Neural cell (in vitro differentiated cells): ENCODE results near the gene OR6K3. TPM values are rescaled to one million over a fixed set of nuclear protein-coding genes. Genes with fewer than 3 reads are reported as not detected.

Experiments used
- H2AFZ ChIP-seq: fragments of 200-600, 300-800 bp; sonication (generic), shearing (Covaris generic); 2 replicates; pipeline ENCODE4 v1.6.0; 2014; ENCODE audit warnings: low read depth, mild to moderate bottlenecking, antibody characterized with exemption, low read length, moderate library complexity
- H3F3A ChIP-seq: fragments of 200-600 bp; shearing (Covaris generic); 2 replicates; pipeline ENCODE4 v1.6.1; 2016; ENCODE audit warnings: mild to moderate bottlenecking, moderate library complexity, mixed read lengths, antibody characterized with exemption, low read length; ENCODE audit not compliant: insufficient read depth, poor library complexity, severe bottlenecking
- H3K27ac ChIP-seq: fragments of 200-600, 300-800 bp; sonication (generic), shearing (Covaris generic); 2 replicates; pipeline ENCODE4 v1.5.1; 2014; ENCODE audit warnings: mild to moderate bottlenecking, low read length, moderate library complexity
- H3K27me3 ChIP-seq: fragments of 300-800, 200-600 bp; sonication (generic), shearing (Covaris generic); 2 replicates; pipeline ENCODE4 v1.6.0; 2014; ENCODE audit warnings: mild to moderate bottlenecking, low read depth, low read length, moderate library complexity; ENCODE audit not compliant: insufficient read depth
- H3K36me3 ChIP-seq: fragments of 300-800, 200-600 bp; sonication (generic), shearing (Covaris generic); 2 replicates; pipeline ENCODE4 v1.5.1; 2014; ENCODE audit warnings: mild to moderate bottlenecking, antibody characterized with exemption, low read length, moderate library complexity; ENCODE audit not compliant: insufficient read depth
- H3K4me2 ChIP-seq: fragments of 300-800, 200-600 bp; sonication (generic), shearing (Covaris generic); 2 replicates; pipeline ENCODE4 v1.6.0; 2014; ENCODE audit warnings: mild to moderate bottlenecking, low read length
- H3K4me3 ChIP-seq: fragments of 300-800, 200-600 bp; sonication (generic), shearing (Covaris generic); 2 replicates; pipeline ENCODE4 v1.5.1; 2014; ENCODE audit warnings: mild to moderate bottlenecking, low read length, moderate library complexity
- H3K79me2 ChIP-seq: fragments of 200-600 bp; shearing (Covaris generic); replicated peaks from 2 replicates; pipeline ENCODE4 v1.6.0; 2014; ENCODE audit warnings: mild to moderate bottlenecking, low read length, moderate library complexity; ENCODE audit not compliant: insufficient read depth
- H3K9ac ChIP-seq: fragments of 300-800, 200-600 bp; sonication (generic), shearing (Covaris generic); 2 replicates; pipeline ENCODE4 v1.6.1; 2016; ENCODE audit warnings: mild to moderate bottlenecking, low read length, mixed read lengths
- H3K9me2 ChIP-seq: fragments of 200-600 bp; shearing (Covaris generic); 2 replicates; pipeline ENCODE4 v1.6.1; 2016; ENCODE audit warnings: mild to moderate bottlenecking, low read length, mixed read lengths; ENCODE audit not compliant: insufficient read depth
- H3K9me3 ChIP-seq: fragments of 200-600, 300-800 bp; sonication (generic), shearing (Covaris generic); 2 replicates; pipeline ENCODE4 v1.6.1; 2016; ENCODE audit warnings: mild to moderate bottlenecking, mixed run types, low read length, moderate library complexity, mixed read lengths
- H4K20me1 ChIP-seq: fragments of 200-600 bp; shearing (Covaris generic); 2 replicates; pipeline ENCODE4 v1.6.1; 2016; ENCODE audit warnings: mild to moderate bottlenecking, mixed run types; ENCODE audit not compliant: insufficient read depth
- CTCF ChIP-seq: fragments of 450-650 bp; IDR thresholded peaks from 2 replicates; pipeline ENCODE4 v1.5.1; 2014; ENCODE audit warnings: antibody characterized with exemption, mild to moderate bottlenecking, moderate library complexity; ENCODE audit not compliant: poor library complexity, severe bottlenecking
- EP300 ChIP-seq: fragments of 450-650 bp; conservative IDR thresholded peaks from 2 replicates; pipeline ENCODE4 v1.6.1; 2014; ENCODE audit warnings: antibody characterized with exemption, mild to moderate bottlenecking, moderate library complexity; ENCODE audit not compliant: poor library complexity, severe bottlenecking
- EZH2 ChIP-seq: fragments of 200-600, 300-800 bp; shearing (Covaris generic), sonication (generic); IDR thresholded peaks from 2 replicates; pipeline ENCODE4 v1.6.1; 2014; ENCODE audit warnings: antibody characterized with exemption, low read length, borderline replicate concordance, mild to moderate bottlenecking; ENCODE audit not compliant: insufficient read depth, poor library complexity, severe bottlenecking
- MXI1 ChIP-seq: fragments of 450-650 bp; conservative IDR thresholded peaks from 2 replicates; pipeline ENCODE4 v1.6.1; 2014; ENCODE audit warnings: antibody characterized with exemption, mild to moderate bottlenecking; ENCODE audit not compliant: poor library complexity, severe bottlenecking
- POLR2AphosphoS5 ChIP-seq: IDR thresholded peaks from 2 replicates; pipeline ENCODE4 v1.6.1; 2012
- RAD21 ChIP-seq: fragments of 450-650 bp; conservative IDR thresholded peaks from 2 replicates; pipeline ENCODE4 v1.6.1; 2014; ENCODE audit warnings: antibody characterized with exemption, mild to moderate bottlenecking, moderate library complexity
- REST ChIP-seq: IDR thresholded peaks from 2 replicates; pipeline ENCODE4 v1.6.1; 2012; ENCODE audit warnings: borderline replicate concordance
- SMC3 ChIP-seq: fragments of 450-650 bp; conservative IDR thresholded peaks from 2 replicates; pipeline ENCODE4 v1.6.1; 2014; ENCODE audit warnings: antibody characterized with exemption, mild to moderate bottlenecking, moderate library complexity; ENCODE audit not compliant: poor library complexity
- TAF1 ChIP-seq: IDR thresholded peaks from 2 replicates; pipeline ENCODE4 v1.6.1; 2012; ENCODE audit warnings: low read depth
- polyA plus RNA-seq: library from polyadenylated mRNA; depleted of rRNA; stranded (reverse); fragments of >200 nt; gene quantifications from 2 replicates; pipeline ENCODE4 v1.2.3, GENCODE V29; 2014

OR6K3 gene
- polyA plus RNA-seq, 1 donor from 2014 or later = not detected

GRCh38 chr1:158716335-158716734 lies 4.2 kb downstream of the OR6K3 start:
- H3K4me3 ChIP-seq = no peak overlapping the region
- no peaks in the 10 kb centered on the region for H4K20me1 ChIP-seq
- no peak overlapping the region for H3K27ac ChIP-seq
- no peaks in the 10 kb centered on the region for H3K27me3 ChIP-seq
- H3F3A ChIP-seq = no peaks in the 10 kb centered on the region
- H3K9me3 ChIP-seq = no peaks in the 10 kb centered on the region
- TF ChIP-seq REST = no peak
- no peak for TF ChIP-seq TAF1
- TF ChIP-seq CTCF = no peak
- no peak for TF ChIP-seq MXI1
- no peak for TF ChIP-seq POLR2AphosphoS5
- TF ChIP-seq EP300 = no peak
- no peak for TF ChIP-seq SMC3
- no peak for TF ChIP-seq RAD21
- TF ChIP-seq EZH2 = no peak
- no peaks in the 10 kb centered on the region for H3K36me3 ChIP-seq
- H3K79me2 ChIP-seq = no peaks in the 10 kb centered on the region
- H3K9me2 ChIP-seq = no peaks in the 10 kb centered on the region
- no peak overlapping the region for H2AFZ ChIP-seq
- H3K9ac ChIP-seq = no peak overlapping the region
- no peak overlapping the region for H3K4me2 ChIP-seq

- Histone ChIP-seq H3K9me2 (no peaks in the 10 kb centered on the region), H3K4me3 (no peak overlapping the region), H4K20me1 (no peaks in the 10 kb centered on the region), H3K27me3 (no peaks in the 10 kb centered on the region), H3K9me3 (no peaks in the 10 kb centered on the region), H3K9ac (no peak overlapping the region), H3K36me3 (no peaks in the 10 kb centered on the region), H3K27ac (no peak overlapping the region), H3K79me2 (no peaks in the 10 kb centered on the region), H3K4me2 (no peak overlapping the region), H3F3A (no peaks in the 10 kb centered on the region), H2AFZ (no peak overlapping the region)
- TF ChIP-seq POLR2AphosphoS5 (no peak), EZH2 (no peak), EP300 (no peak), CTCF (no peak), REST (no peak), MXI1 (no peak), TAF1 (no peak)
Measured at GRCh38 chr1:158714754-158715153, 5.8 kb downstream of the OR6K3 start.
